ENCODE results near the gene FLRT1. TPM values are rescaled to one million over a fixed set of nuclear protein-coding genes. Genes with fewer than 3 reads are reported as not detected.

FLRT1 gene
- total and polyA plus RNA-seq, 2 of the 13 experiments (the other 11 are each of a cell fraction or from before 2014, with no cell fraction given): 0.02 to 0.08 TPM

- in situ Hi-C loops (cut with HindIII; ENCODE audit: extremely low pct_ligation_motif_present, low pct_unique_long_range_greater_than_20kb): no loop called here
- ATAC-seq: no peak
- BruUV-seq (replicated peaks): no TSS peak
- Histone ChIP-seq H3K4me3 (replicated peaks in 1 of 3; ENCODE audit: insufficient read depth in 1 of 3, low read depth in 2 of 3, low read length in 3 of 3) (no peak overlapping the region), H4K20me1 (ENCODE audit: insufficient read depth, low read length) (peaks cover 14% of the 10 kb centered on the region; the same call in 1 of the 2 replicates), H2AFZ (ENCODE audit: low read length) (no peak overlapping the region), H3K9ac (ENCODE audit: insufficient read depth, low read depth, low read length) (no peak overlapping the region), H3K79me2 (ENCODE audit: insufficient read depth, low read length) (no peaks in the 10 kb centered on the region), H3K27me3 (ENCODE audit: control insufficient read depth in 1 of 2, insufficient read depth in 2 of 2, low read length in 2 of 2) (no peaks in the 10 kb centered on the region; a peak in 1 of 5 replicates), H3K27ac (ENCODE audit: extremely low read length, insufficient read depth, low read length) (no peak overlapping the region), H3K4me2 (ENCODE audit: low read depth, low read length) (no peak overlapping the region), H3K36me3 (replicated peaks in 1 of 2; ENCODE audit: control insufficient read depth in 1 of 2, insufficient read depth in 2 of 2, low read length in 2 of 2) (no peaks in the 10 kb centered on the region), H3K9me3 (ENCODE audit: low read length) (no peaks in the 10 kb centered on the region), H3K4me1 (ENCODE audit: insufficient read depth, low read length) (no peaks in the 10 kb centered on the region)
- DNase-seq (ENCODE audit: low spot score): no peak
- intact Hi-C loops (cut with micrococcal nuclease; ENCODE audit: unreplicated experiment): no loop called here
- 91% methylated on average over 13 of the region's 13 CpGs for WGBS (ENCODE audit: low lambda C conversion rate)
- ChIA-PET POLR2A (no interaction called here), CTCF (ENCODE audit: low intra/inter-chr PET ratio, low total read pairs) (no interaction called here)
- no peak for FAIRE-seq
- no peak for TF ChIP-seq ZFP41 (CRISPR knock-in tag; IDR thresholded peaks at IDR 0.05; ENCODE audit: borderline replicate concordance)
- no peak for TF ChIP-seq ZSCAN30 (CRISPR knock-in tag; IDR thresholded peaks at IDR 0.05)
- no peak for TF ChIP-seq FOXP1 (IDR thresholded peaks at IDR 0.05)
- TF ChIP-seq FOXP1 (CRISPR knock-in tag; IDR thresholded peaks at IDR 0.05): no peak
- no peak for TF ChIP-seq ZNF451 (CRISPR knock-in tag; IDR thresholded peaks at IDR 0.05)
- no peak for TF ChIP-seq ZBTB21 (CRISPR knock-in tag; IDR thresholded peaks at IDR 0.05)
- no peak for TF ChIP-seq POLR2AphosphoS2 (IDR thresholded peaks at IDR 0.05; ENCODE audit: low read depth, low read length)
- TF ChIP-seq RORA (CRISPR knock-in tag; IDR thresholded peaks at IDR 0.05): no peak
- TF ChIP-seq ZNF3 (CRISPR knock-in tag; IDR thresholded peaks at IDR 0.05): no peak
- TF ChIP-seq ZNF382 (CRISPR knock-in tag; IDR thresholded peaks at IDR 0.05; ENCODE audit: borderline replicate concordance): no peak
- TF ChIP-seq HOMEZ (CRISPR knock-in tag; IDR thresholded peaks at IDR 0.05; ENCODE audit: low read depth): no peak
- no peak for TF ChIP-seq ZNF547 (CRISPR knock-in tag; IDR thresholded peaks at IDR 0.05)
- TF ChIP-seq MEIS2 (CRISPR knock-in tag; IDR thresholded peaks at IDR 0.05): no peak
Observed at GRCh38 chr11:64078905-64079304, 43.2 kb downstream of the FLRT1 start.
